DMS114 treated with DMSO at 0.1 percent for 48 hours (cell line): ENCODE results near the gene AKT2.
"Not testable (repeated sequence)": the region's sequence is repeated elsewhere in the genome, so short reads cannot be mapped to it uniquely, and the experiment has no call there.

ENCODE experiments used
- DNase-seq: peaks from one replicate; lab custom pipeline; 2025; ENCODE audit not compliant: unreplicated experiment; lab: John Stamatoyannopoulos, UW

AKT2 gene

GRCh38 chr19:40284501-40285352 is at the start of gene AKT2:
Gene AKT2, minus strand, starts transcription at chr19:40285345. Its CDS starts 20,078 bp downstream, at chr19:40265267.
- no peak for DNase-seq

DNA sequence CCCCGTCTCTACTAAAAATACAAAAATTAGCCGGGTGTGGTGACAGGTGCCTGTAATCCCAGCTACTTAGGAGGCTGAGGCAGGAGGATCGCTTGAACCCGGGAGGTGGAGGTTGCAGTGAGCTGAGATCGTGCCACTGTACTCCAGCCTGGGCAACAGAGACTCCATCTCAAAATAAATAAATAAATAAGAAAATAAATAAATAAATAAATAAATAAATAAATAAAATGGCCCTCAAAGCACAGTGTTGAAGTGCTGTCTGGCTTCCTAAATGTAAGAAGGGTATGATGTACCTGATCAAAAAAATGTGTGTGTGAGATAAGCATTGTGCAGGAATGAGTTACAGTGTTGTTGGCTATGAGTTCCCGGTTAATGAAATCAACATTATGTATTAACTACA is 47.9 kb upstream of the AKT2 start:
- DNase-seq, result not testable (repeated sequence)

- no peak for DNase-seq
Observed at GRCh38 chr19:40332669-40333068, 47.5 kb upstream of the AKT2 start.

DNA sequence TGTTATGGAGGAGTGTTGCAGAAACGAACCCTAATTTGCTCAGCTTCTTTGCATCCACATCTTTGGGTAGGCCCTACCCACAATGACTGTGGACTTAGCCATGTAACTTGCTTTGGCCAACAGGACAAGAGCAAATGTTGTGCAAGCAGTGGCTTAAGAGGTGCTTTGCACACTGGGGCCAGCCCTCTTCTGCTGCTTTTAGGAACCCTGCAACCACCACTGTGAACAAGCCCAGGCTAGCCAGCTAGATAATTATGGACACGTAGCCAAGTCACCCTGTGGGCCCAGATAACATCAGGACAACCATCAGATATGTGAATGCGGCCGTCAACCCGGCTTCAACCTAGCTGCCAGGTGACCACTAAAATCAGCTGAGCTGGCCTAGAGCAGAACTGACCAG is 45.9 kb upstream of the AKT2 start:
- DNase-seq, result no peak

DNA sequence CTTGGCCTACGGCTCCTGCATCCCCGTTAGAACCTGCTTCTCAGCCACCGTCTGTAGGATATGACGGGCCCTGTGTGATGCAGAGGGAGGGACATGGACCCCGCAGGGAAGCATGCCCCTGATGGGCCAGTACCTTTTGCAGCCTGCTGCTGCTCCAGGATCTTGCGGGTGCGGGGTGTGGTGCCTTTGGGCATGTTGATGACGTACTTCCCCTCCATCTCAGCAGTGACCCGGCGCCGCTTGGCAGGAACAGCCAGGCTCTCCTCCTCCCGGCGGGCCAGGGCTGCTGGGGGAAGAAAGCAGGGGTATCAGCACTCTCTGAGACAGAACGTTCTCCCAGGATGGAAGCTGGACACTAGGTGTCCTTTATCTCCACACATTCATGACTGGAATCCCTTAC is 41.1 kb upstream of the AKT2 start:
- DNase-seq, result no peak

- DNase-seq, result no peak
Observed at GRCh38 chr19:40323705-40324104, 38.6 kb upstream of the AKT2 start.

DNA sequence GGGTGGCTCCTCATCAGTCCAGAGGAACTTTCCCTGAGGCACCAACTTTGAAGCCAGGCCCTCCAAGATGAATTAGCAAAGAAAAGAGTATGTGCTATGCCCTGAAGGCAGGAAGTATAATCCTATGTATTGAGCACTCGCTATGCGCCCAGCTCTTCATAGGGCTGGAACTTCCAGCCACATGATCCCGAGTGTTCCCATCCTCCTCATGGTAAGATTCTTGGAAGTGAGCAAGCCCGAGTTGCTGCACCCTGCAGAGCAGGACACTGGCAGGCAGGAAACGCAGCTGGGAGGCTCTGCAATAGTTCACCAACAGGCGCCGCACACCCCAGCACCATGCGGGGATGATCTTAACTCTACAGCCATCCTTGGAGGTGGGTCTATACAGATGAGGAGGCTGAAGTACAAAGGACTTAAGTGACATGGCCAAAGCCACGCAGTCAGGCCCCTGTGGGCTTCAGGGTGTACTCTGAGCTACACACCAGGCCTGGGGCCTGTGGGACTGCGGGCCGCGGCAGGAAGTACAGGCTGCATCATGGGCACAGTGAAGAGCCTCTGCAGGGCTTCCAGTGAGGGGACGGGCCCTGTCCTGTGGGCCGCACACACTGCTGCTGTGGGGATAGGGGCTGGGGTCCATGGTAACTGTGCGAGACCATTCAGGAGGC is 37.9 kb upstream of the AKT2 start:
- no peak for DNase-seq

DNA sequence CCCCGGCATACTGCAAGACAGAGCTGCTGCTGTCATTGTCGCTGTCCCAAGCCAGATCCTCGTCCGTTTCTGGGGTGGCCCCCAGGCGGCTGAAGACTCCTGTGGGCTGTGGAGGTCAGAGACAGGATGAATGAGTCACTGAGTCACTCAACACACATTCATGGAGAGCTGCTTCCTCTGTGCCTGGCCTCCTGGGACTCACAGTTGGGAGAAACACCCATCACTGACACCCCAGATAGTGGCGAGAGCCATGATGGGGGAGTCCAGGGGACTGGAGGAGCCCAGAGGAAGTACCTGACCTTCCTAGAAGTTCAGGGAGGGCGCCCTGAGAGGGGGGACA is 37.1 kb upstream of the AKT2 start:
- DNase-seq, result no peak

DNA sequence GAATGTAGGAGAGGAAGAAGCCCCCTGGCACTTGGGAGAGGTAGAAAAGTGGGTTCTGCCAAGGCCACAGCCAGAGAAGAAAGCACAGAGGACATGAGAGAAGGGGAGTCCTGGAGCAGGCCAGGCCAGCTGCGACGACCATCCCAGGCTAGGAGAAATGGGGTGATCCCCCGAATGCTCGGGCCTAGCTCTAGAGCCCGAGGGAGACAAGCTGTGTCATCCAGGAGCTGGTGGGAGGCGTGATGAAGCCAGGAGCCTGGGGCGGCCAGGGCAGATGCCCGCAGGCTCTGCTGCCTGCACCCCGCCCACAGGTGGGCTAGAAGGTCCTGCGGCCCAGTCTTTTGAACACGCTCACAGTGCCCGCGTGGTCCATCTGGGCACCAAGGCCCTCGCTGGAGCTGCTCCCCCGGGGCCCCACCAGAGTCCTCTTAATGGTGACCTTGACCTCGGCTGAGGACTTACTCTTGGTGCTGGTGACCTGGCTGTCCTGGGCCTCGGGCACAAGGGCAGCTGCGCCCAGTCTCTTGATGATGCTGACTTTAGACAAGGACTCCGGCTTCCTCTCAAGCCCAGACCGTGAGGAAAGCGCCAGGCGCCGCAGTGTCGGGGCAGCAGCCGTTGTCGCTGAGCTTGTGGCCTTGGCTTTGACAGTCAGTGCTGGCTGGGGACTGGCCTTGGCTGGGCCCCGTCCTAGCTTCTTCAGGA is 36.6 kb upstream of the AKT2 start:
- no peak for DNase-seq

DNA sequence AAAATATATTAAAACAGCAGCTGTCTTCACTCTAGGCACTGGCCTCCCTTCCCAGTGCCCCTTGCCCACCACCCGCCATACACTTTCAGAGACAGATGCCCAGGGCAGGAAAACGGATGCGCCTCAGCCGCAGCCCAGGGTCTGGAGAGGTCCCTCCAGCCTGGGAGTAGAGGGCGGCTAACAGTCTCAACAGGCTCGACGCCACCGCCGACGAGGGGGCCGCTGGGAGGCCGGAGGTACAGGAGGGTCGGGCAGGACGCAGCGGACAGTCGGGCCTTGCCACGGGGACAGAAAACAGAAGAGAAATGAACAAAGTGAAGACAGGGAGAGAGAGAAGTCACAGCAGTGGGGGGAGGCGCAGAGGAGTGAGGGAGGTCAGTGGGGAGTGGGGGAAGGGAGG is 35.9 kb upstream of the AKT2 start:
- no peak for DNase-seq

DNA sequence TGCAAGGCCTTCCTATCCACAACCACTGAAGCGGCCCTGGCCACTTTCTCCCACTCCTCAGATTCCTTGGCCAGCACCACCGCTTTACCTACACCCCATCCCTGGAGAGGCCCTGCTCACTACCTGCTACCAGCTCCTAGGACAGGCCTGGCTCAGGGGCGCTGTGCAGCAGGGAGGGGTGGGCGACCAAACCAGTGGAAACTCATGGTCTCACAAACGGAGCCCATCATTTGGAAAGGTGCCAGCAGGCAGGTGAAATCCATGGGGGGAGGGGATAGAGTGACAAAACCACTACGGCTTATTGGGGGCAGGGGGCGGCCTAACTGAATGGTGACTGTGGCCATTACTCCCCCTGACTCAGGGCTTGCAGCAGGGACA is 35.4 kb upstream of the AKT2 start:
- DNase-seq, result no peak

DNA sequence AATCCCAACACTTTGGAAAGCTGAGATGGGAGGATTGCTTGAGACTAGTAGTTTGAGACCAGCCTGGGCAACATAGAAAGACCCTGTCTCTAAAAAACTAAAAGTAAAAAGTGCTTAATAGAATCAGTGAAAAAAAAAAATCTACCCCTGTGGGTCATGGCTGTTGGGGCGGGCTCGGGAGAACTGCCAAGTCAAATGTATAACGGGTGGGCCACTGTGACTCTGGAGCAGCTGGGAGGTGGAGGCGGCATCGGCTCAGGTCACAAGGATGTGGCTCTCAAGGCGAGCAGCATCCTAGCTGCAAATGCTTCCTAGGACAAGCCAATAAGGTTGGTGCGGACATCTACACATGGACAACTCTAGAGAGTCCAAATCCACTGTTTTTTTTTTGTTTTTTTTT is 32.2 kb upstream of the AKT2 start:
- no peak for DNase-seq

- DNase-seq, result no peak
Observed at GRCh38 chr19:40315812-40316470, 30.8 kb upstream of the AKT2 start.

DNA sequence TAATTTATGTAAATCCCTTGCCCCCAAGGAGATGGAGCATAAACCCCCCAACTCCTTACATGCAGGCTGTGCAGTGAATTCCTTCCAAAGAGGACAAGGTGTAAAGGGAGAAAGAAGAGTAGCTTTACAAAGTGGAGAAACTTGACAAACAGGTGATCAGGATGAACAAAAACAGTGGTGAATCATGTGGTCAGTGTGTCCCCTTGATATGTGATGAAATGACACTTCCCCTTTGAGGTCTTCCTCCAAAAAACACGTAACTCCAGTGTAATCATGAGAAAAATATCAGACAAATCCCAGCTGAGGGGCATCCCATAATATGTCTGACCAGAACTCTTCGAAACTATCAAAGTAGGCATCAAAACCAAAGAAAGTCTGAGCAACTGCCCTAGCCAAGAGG is 29.5 kb upstream of the AKT2 start:
- no peak for DNase-seq

- no peak for DNase-seq
Observed at GRCh38 chr19:40313229-40313983, 28.3 kb upstream of the AKT2 start.

DNA sequence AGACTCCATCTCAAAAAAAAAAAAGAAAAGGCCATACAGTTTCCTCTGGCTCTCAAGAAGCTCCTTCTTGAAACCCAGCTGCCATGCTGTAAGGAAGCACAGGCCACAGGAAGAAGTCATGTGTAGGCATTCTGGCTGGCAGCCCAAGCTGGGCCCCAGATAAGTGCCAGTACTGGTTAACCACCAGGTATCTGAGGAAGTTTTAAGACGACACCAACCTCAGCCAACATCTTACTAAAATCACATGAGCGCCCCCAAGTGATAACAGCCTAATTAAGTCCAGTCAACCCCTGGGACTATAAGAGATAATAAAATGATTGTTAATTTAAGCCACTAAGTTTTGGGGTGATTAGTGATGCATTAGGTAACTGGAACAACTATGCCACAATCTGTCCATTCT is 27.4 kb upstream of the AKT2 start:
- DNase-seq, result no peak

DNA sequence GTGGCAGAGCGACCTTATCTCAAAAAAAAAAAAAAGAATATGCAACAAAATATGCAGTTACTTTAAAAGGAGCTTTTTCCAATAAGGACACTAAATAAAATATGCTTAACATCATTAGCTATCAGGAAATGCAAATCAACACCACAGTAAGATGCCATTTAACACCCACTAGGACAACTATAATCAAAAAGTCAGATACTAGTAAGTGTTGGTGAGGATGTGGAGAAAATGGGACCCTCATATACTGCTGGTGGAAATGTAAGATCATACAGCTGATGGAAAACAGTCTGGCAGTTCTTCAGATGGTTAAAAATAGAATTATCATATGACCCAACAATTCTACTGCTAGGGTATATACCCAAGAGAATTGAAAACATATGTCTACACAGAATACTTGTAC is 24.5 kb upstream of the AKT2 start:
- no peak for DNase-seq

GRCh38 chr19:40305403-40305802 is 20.3 kb upstream of the AKT2 start:
- DNase-seq, result peak; percentile 82

DNA sequence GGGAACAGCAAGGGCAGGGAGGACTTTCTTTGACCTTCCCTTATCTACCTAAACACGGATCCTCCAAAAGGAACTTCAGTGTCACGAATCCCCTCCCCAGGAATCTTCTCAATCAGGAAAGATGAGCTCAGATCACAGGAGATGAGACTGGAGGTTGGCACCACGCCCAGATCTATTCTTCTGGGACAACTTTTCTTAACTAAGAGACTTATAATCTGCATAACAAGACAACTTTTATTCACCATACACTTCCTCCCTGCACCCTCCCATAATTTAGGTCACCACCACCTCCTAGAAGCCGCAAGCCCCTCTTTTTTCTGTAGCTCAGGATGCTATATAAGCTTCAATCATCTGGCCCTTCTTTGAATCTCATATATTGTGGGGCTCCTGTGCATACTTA is 19.2 kb upstream of the AKT2 start:
- DNase-seq, result no peak

DNA sequence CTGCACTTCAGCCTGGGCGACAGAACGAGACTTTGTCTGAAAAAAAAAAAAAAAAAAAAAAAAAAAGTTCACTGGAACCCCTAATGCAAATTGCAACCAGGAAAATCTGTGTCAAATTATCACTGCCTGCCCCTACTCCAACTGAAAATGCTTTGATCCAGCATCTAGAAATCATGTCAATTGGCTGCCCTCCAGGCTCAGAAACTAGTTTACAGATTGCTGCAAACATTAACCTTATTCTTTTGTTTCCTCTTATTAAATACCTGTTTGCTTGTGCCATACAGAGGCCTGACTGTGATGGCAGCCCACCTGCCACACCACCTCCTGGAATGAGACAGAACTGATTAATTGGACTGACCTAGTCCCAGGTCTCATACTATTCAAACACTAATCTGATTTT is 18.6 kb upstream of the AKT2 start:
- no peak for DNase-seq
